Mesenchymal stem cell (in vitro differentiated cells and primary cell): ENCODE results near the gene CCT5.

Experiments
- DNase-seq: peaks from one replicate; pipeline ENCODE4 v3.0.0-alpha.2; 2013
- H2AFZ ChIP-seq: one replicate; pipeline ENCODE4 v1.6.1; 2013; ENCODE audit warnings: low read depth, mild to moderate bottlenecking, control low read depth, inconsistent platforms, low read length, moderate library complexity
- H2AK5ac ChIP-seq: 2 replicates; pipeline ENCODE4 v1.6.1; 2013; ENCODE audit warnings: low read length, moderate library complexity, mild to moderate bottlenecking, inconsistent platforms; ENCODE audit not compliant: severe bottlenecking
- H2BK120ac ChIP-seq: one replicate; pipeline ENCODE4 v1.6.1; 2013; ENCODE audit warnings: low read depth, mild to moderate bottlenecking, inconsistent platforms, low read length, moderate library complexity
- H2BK12ac ChIP-seq, 2 experiments: one replicate each; pipeline ENCODE4 v1.6.1; 2013; ENCODE audit warnings: inconsistent platforms in 2 of 2, low read length in 2 of 2, mild to moderate bottlenecking in 2 of 2, moderate library complexity in 2 of 2, control low read depth in 1 of 2
- H2BK15ac ChIP-seq: one replicate; pipeline ENCODE4 v1.6.1; 2013; ENCODE audit warnings: mild to moderate bottlenecking, low read depth, inconsistent platforms; ENCODE audit not compliant: poor library complexity, severe bottlenecking
- H2BK5ac ChIP-seq: 2 replicates; pipeline ENCODE4 v1.6.1; 2013; ENCODE audit warnings: low read depth, mild to moderate bottlenecking, low read length, control low read depth, inconsistent platforms; ENCODE audit not compliant: poor library complexity, severe bottlenecking
- H3K14ac ChIP-seq, 2 experiments: one replicate each; pipeline ENCODE4 v1.6.1; 2013; ENCODE audit warnings: inconsistent platforms in 2 of 2, low read length in 2 of 2, control low read depth in 1 of 2, mild to moderate bottlenecking in 1 of 2, moderate library complexity in 1 of 2
- H3K18ac ChIP-seq, 2 experiments: one replicate each; pipeline ENCODE4 v1.6.1; 2013; ENCODE audit warnings: inconsistent platforms in 2 of 2, low read length in 2 of 2, control low read depth in 1 of 2, low read depth in 1 of 2, mild to moderate bottlenecking in 1 of 2
- H3K23ac ChIP-seq, 2 experiments: one replicate each; pipeline ENCODE4 v1.6.1; 2013; ENCODE audit warnings: inconsistent platforms in 2 of 2, low read length in 2 of 2, mild to moderate bottlenecking in 2 of 2, moderate library complexity in 2 of 2, control low read depth in 1 of 2
- H3K27ac ChIP-seq: 2 replicates; pipeline ENCODE4 v1.5.1; 2013; ENCODE audit warnings: mild to moderate bottlenecking, moderate library complexity, low read length, control low read depth, inconsistent platforms; ENCODE audit not compliant: poor library complexity, severe bottlenecking
- H3K27me3 ChIP-seq, 2 experiments: 2 replicates each; pipeline versions ENCODE4 v1.6.1 to v1.7.0; 2013; ENCODE audit warnings: low read length in 2 of 2, mild to moderate bottlenecking in 2 of 2, moderate library complexity in 2 of 2, control low read depth in 1 of 2, inconsistent platforms in 1 of 2; ENCODE audit not compliant: control insufficient read depth in 1 of 2, insufficient read depth in 1 of 2
- H3K36me3 ChIP-seq, 2 experiments: 2 replicates each; pipeline versions ENCODE4 v1.6.1 to v1.7.0; 2013; ENCODE audit warnings: low read length in 2 of 2, control low read depth in 1 of 2, inconsistent platforms in 1 of 2, low read depth in 1 of 2, mild to moderate bottlenecking in 1 of 2; ENCODE audit not compliant: insufficient read depth in 2 of 2, control insufficient read depth in 1 of 2
- H3K4ac ChIP-seq, 2 experiments: one replicate each; pipeline ENCODE4 v1.6.1; 2013; ENCODE audit warnings: inconsistent platforms in 2 of 2, low read length in 2 of 2, mild to moderate bottlenecking in 2 of 2, moderate library complexity in 2 of 2, control low read depth in 1 of 2, low read depth in 1 of 2
- H3K4me1 ChIP-seq: 2 replicates; pipeline ENCODE4 v1.6.1; 2013; ENCODE audit warnings: low read depth, low read length, control low read depth; ENCODE audit not compliant: control insufficient read depth, insufficient read depth
- H3K4me2 ChIP-seq: 2 replicates; pipeline ENCODE4 v1.6.1; 2013; ENCODE audit warnings: low read length, mild to moderate bottlenecking, inconsistent platforms; ENCODE audit not compliant: poor library complexity, severe bottlenecking
- H3K4me3 ChIP-seq, 2 experiments: 2 replicates each; pipeline versions ENCODE4 v1.5.1 to v1.7.0; 2013; ENCODE audit warnings: low read length in 2 of 2, mild to moderate bottlenecking in 2 of 2, control low read depth in 1 of 2, low read depth in 1 of 2; ENCODE audit not compliant: insufficient read depth in 1 of 2
- H3K79me1 ChIP-seq: replicated peaks from 2 replicates; pipeline ENCODE4 v1.6.1; 2013; ENCODE audit warnings: mild to moderate bottlenecking, control low read depth, low read length, inconsistent platforms; ENCODE audit not compliant: poor library complexity, severe bottlenecking
- H3K9ac ChIP-seq: 2 replicates; pipeline ENCODE4 v1.7.0; 2013; ENCODE audit warnings: mild to moderate bottlenecking, low read length, moderate library complexity
- H3K9me3 ChIP-seq: 2 replicates; pipeline ENCODE4 v1.7.0; 2013; ENCODE audit warnings: mild to moderate bottlenecking, low read length; ENCODE audit not compliant: control insufficient read depth
- H4K8ac ChIP-seq: one replicate; pipeline ENCODE4 v1.6.1; 2013; ENCODE audit warnings: inconsistent platforms, mild to moderate bottlenecking, low read length, moderate library complexity
- H4K91ac ChIP-seq: one replicate; pipeline ENCODE4 v1.6.1; 2013; ENCODE audit warnings: mild to moderate bottlenecking, low read length, inconsistent platforms
- WGBS: methylation state at CpG from one replicate; pipeline ENCODE4 v1.1.7; 2013; ENCODE audit warnings: mixed read lengths; 5-methylcytosine and 5-hydroxymethylcytosine counted together

The CCT5 gene

GRCh38 chr5:10307206-10308148, 57.4 kb downstream of the CCT5 start, which contains the start of gene CMBL:
TSS of gene CMBL (minus strand) at chr5:10307902. CDS start at chr5:10290762, 17,140 bp downstream.
- H3K4me2 ChIP-seq = peak within 1 kb of the TSS; percentile 60
- H3K14ac ChIP-seq = peak within 1 kb of the TSS in 1 of 2 experiments; percentile 37
- peak within 1 kb of the TSS; percentile 86 for H2BK120ac ChIP-seq
- H4K91ac ChIP-seq = peak within 1 kb of the TSS; percentile 95
- no peaks in the 10 kb centered on the region for H3K27me3 ChIP-seq
- H3K4me1 ChIP-seq = peaks cover 9% of the 10 kb centered on the region
- H2BK15ac ChIP-seq = peak within 1 kb of the TSS; percentile 97
- H3K9me3 ChIP-seq = no peaks in the 10 kb centered on the region
- peak within 1 kb of the TSS; percentile 43 to 44 for H2BK12ac ChIP-seq
- 3% methylated on average over 53 of the region's 56 CpGs for WGBS
- H2BK5ac ChIP-seq = peak within 1 kb of the TSS; percentile 81
- DNase-seq = peak; percentile 66
- no peak within 1 kb of the TSS for H3K23ac ChIP-seq
- peak within 1 kb of the TSS; percentile 97 for H4K8ac ChIP-seq
- H3K36me3 ChIP-seq = no peaks in the 10 kb centered on the region
- H3K9ac ChIP-seq = peak within 1 kb of the TSS; percentile 81
- H3K4ac ChIP-seq = peak within 1 kb of the TSS; percentile 67 to 75
- H2AK5ac ChIP-seq = peak within 1 kb of the TSS; percentile 71
- peak within 1 kb of the TSS; percentile 68 for H2AFZ ChIP-seq
- H3K18ac ChIP-seq = peak within 1 kb of the TSS; percentile 91 to 92
- H3K4me3 ChIP-seq = peak within 1 kb of the TSS; percentile 81 to 82
- H3K79me1 ChIP-seq = peaks cover 24% of the 10 kb centered on the region
- peak within 1 kb of the TSS; percentile 69 for H3K27ac ChIP-seq

GRCh38 chr5:10308844-10309243, 58.8 kb downstream of the CCT5 start:
- Histone ChIP-seq H3K18ac (no peak overlapping the region), H3K14ac (no peak overlapping the region), H3K4me1 (peaks cover 9% of the 10 kb centered on the region), H3K4me2 (no peak overlapping the region), H3K4me3 (no peak overlapping the region), H2BK12ac (peak overlapping the region in 1 of 2 experiments; percentile 43), H3K4ac (no peak overlapping the region), H2AK5ac (peak overlapping the region; percentile 71), H3K27ac (no peak overlapping the region), H2AFZ (no peak overlapping the region), H3K9ac (no peak overlapping the region), H3K79me1 (peaks cover 21% of the 10 kb centered on the region), H2BK120ac (no peak overlapping the region), H4K8ac (no peak overlapping the region), H4K91ac (no peak overlapping the region), H2BK5ac (no peak overlapping the region), H3K36me3 (no peaks in the 10 kb centered on the region), H3K23ac (no peak overlapping the region), H3K27me3 (no peaks in the 10 kb centered on the region), H2BK15ac (no peak overlapping the region), H3K9me3 (no peaks in the 10 kb centered on the region)
- DNase-seq = no peak
- WGBS = 84% methylated on average over 5 of the region's 6 CpGs

GRCh38 chr5:10310066-10310779, 60.1 kb downstream of the CCT5 start:
- Histone ChIP-seq H3K9me3 (no peaks in the 10 kb centered on the region), H4K8ac (peak overlapping the region; percentile 72), H2BK120ac (no peak overlapping the region), H3K4me1 (peaks cover 9% of the 10 kb centered on the region), H3K23ac (no peak overlapping the region), H3K36me3 (no peaks in the 10 kb centered on the region), H2AK5ac (no peak overlapping the region), H2BK5ac (no peak overlapping the region), H2BK12ac (no peak overlapping the region), H2AFZ (no peak overlapping the region), H3K4me2 (no peak overlapping the region), H3K27ac (peak overlapping the region; percentile 83), H3K79me1 (peaks cover 13% of the 10 kb centered on the region), H3K4ac (peak overlapping the region in 1 of 2 experiments; percentile 82), H2BK15ac (no peak overlapping the region), H3K27me3 (no peaks in the 10 kb centered on the region), H3K4me3 (no peak overlapping the region), H4K91ac (no peak overlapping the region), H3K18ac (no peak overlapping the region), H3K14ac (no peak overlapping the region), H3K9ac (no peak overlapping the region)
- WGBS = 61% methylated on average over 6 of the region's 8 CpGs
- peak; percentile 39 for DNase-seq
